Colonic mucosa (tissue), 4 donors: ENCODE data around the gene CCDC186. TPM values are rescaled to one million over a fixed set of nuclear protein-coding genes. Genes with fewer than 3 reads are reported as not detected.

Experiments
- DNase-seq: peaks from one replicate; pipeline ENCODE4 v3.0.0-alpha.2; 2020
- H3K27ac ChIP-seq: fragments of 200-600 bp; one replicate; pipeline ENCODE4 v1.8.0; 2021
- H3K27me3 ChIP-seq: fragments of 200-600 bp; one replicate; pipeline ENCODE4 v1.8.0; 2021
- H3K36me3 ChIP-seq: fragments of 200-600 bp; one replicate; pipeline ENCODE4 v1.8.0; 2021
- H3K4me1 ChIP-seq: fragments of 200-600 bp; one replicate; pipeline ENCODE4 v1.8.0; 2021; ENCODE audit warnings: mild to moderate bottlenecking
- H3K4me3 ChIP-seq: fragments of 200-600 bp; one replicate; pipeline ENCODE4 v1.8.0; 2021
- H3K9ac ChIP-seq, 2 donors: one replicate each; pipeline ENCODE4 v1.7.0; 2013; ENCODE audit warnings: control low read depth in 2 of 2, low read depth in 2 of 2, low read length in 2 of 2
- H3K9me3 ChIP-seq: fragments of 200-600 bp; one replicate; pipeline ENCODE4 v1.8.0; 2021
- intact Hi-C: fragments of 100-400 bp; cut with DNase I; formaldehyde crosslinking; loops from one replicate; pipeline ENCODE4 v1.14.1; 2022
- total RNA-seq, 2 donors: library from RNA; stranded (reverse); fragmentation: NEBNext Ultra II Directional in 1 of 2; extraction: Animal tissue kit (Norgen Biotek cat#: 25700) in 1 of 2; gene quantifications; one replicate each; pipeline ENCODE4 v1.2.1, GENCODE V29; 2021
- TF ChIP-seq, protein P1 (sequence below): fragments of 200-600 bp; IDR thresholded peaks from one replicate; pipeline ENCODE4 v1.8.0; 2022; ENCODE audit warnings: antibody characterized with exemption, mild to moderate bottlenecking
- donor health status: healthy.
- donor health status: DM: no; HTN: no; CAD: no.
- donor health status: DM: no; HTN: no; CAD: no.

CCDC186 gene
- total RNA-seq, 2 donors from 2014 or later: 31.2 to 53.1 TPM

DNA sequence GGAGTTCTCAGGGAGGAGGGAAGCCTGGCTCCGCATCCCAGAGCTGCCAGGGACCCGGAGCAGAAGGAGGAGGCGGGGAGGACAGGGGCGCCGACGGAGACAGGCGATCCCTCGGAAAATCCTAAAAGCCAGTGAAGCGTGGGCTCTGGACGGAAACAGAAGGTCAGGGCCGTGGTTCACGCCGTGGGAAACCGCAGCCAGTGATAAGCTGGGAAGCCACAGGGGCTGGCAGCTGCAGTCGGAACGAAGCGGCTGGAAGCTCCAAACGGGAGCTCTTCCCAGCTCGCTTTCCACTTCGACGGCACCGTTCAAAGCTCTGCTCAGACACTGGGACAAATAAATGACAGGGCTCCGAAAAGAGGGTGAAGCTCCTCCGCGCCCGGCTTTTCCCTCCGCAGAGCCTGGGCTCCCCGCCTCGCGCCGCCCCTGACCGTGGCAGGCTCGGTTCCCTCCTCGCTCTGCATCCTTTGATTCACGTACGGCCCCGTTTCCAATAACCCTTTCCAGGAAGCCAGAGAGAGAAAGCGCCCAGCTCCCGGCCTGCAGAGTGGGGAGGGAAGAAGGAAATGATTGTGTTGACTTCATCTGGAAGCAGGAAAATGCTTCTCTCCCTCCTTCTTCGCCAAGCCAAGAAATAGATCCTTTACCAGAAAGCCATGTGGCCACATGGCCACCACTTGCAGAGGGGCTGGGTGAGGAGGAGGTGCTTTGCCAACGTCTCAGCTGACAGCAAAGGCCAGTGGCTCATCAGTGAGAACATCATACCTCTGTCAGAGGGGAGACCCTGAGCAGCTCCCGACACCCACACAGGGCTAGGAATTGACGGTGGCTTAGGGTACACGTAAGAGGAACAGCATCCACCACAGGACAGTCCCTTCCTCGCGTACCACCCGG, 72.9 kb downstream of the CCDC186 start:
- no peaks in the 10 kb centered on the region for H3K4me1 ChIP-seq
- DNase-seq: peak; percentile 42
- intact Hi-C loops: loop anchor here (10.0 kb wide), 1 partner anchor 196 kb away; no protein-coding TSS in a partner anchor
- TF ChIP-seq, protein P1, sequence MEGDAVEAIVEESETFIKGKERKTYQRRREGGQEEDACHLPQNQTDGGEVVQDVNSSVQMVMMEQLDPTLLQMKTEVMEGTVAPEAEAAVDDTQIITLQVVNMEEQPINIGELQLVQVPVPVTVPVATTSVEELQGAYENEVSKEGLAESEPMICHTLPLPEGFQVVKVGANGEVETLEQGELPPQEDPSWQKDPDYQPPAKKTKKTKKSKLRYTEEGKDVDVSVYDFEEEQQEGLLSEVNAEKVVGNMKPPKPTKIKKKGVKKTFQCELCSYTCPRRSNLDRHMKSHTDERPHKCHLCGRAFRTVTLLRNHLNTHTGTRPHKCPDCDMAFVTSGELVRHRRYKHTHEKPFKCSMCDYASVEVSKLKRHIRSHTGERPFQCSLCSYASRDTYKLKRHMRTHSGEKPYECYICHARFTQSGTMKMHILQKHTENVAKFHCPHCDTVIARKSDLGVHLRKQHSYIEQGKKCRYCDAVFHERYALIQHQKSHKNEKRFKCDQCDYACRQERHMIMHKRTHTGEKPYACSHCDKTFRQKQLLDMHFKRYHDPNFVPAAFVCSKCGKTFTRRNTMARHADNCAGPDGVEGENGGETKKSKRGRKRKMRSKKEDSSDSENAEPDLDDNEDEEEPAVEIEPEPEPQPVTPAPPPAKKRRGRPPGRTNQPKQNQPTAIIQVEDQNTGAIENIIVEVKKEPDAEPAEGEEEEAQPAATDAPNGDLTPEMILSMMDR: no peak
- no peaks in the 10 kb centered on the region for H3K36me3 ChIP-seq
- H3K4me3 ChIP-seq: peak overlapping the region; percentile 26
- no peaks in the 10 kb centered on the region for H3K9me3 ChIP-seq
- H3K27me3 ChIP-seq: no peaks in the 10 kb centered on the region
- peak overlapping the region; percentile 29 to 38 for H3K9ac ChIP-seq
- no peak overlapping the region for H3K27ac ChIP-seq

DNA sequence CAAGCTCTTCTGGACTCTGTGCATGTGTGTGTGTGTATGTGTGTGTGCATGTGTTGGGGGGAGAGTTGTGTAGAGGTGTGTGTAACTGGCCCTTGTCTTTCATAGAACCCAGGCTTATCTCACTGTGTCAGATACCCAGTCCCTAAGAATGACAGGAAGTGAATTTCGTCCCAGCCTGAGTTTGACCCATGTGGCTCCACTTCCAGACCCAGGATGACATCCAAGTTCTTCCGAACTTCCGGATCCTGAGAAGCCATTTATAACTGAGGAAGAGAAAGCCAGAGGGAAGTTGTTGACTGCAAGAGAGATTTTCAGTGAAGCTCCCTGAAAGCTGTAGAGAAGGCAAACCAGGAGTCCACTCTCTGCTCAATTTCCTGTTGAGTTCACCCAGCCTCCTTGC, 77.1 kb downstream of the CCDC186 start:
- no peak for DNase-seq
- TF ChIP-seq, protein P1: no peak
- Histone ChIP-seq H3K27ac (no peak overlapping the region), H3K27me3 (no peaks in the 10 kb centered on the region), H3K36me3 (no peaks in the 10 kb centered on the region), H3K9ac (no peak overlapping the region), H3K9me3 (no peaks in the 10 kb centered on the region), H3K4me3 (no peak overlapping the region), H3K4me1 (no peaks in the 10 kb centered on the region)
- intact Hi-C loops: no loop called here

DNA sequence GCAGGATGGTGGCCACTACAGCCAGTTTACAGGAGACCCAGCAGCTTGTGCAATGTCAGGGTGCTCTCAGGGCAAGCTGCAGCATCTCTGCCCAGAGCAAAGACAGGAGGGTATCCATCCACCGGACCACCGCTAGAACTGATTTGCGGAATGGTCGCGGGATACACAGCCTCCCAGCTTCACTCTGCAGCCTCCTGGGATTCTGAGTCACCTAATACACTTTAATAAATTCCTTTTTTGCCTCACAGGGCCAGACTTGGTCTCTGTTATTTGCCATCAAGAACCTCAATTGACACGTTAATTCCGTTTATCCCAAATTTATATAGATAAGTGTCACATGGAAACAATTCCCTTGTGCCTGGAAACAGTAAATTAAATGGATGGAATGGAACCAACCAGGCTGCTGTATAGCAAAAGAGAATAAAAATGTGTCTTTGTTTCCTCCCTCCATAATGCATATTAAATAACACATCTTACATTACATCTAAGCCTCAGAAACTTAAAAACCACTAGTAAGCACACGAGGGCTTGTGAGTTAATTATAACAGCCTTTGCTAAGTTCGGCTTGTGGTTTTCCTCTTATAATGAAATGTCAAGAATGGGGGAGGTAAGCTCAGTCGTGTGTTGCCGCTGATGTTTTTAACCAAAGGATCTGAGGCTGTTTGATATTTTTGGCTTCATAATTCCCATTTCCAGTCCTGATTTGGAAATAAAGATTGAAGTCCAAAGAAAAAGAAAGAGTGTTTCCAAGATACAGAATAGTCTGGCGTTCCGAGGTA, 78.3 kb downstream of the CCDC186 start:
- Histone ChIP-seq H3K4me3 (no peak overlapping the region), H3K27ac (no peak overlapping the region), H3K4me1 (no peaks in the 10 kb centered on the region), H3K9ac (no peak overlapping the region), H3K9me3 (no peaks in the 10 kb centered on the region), H3K36me3 (no peaks in the 10 kb centered on the region), H3K27me3 (no peaks in the 10 kb centered on the region)
- TF ChIP-seq, protein P1: no peak
- DNase-seq: no peak
- intact Hi-C loops: no loop called here

DNA sequence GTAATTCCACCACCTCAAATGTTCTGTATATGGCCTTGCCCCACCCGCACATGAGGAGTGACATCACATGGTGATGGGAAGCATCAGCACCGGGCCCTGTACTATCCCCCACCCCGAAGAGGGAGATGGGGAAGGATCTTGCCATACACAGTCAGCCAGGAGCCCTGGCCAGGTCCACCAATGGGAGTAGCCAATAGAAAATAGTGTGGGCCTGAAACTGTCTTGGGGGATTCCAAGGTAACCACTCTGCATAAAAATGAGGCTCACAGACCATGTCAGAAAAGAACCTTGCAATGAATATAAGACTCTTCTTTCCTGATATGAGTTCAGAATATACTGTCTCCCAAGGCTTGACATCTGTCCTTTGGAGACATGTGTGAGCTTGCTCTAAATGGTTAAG, 79.2 kb downstream of the CCDC186 start:
- DNase-seq: no peak
- no peak overlapping the region for H3K9ac ChIP-seq
- H3K36me3 ChIP-seq: no peaks in the 10 kb centered on the region
- H3K9me3 ChIP-seq: no peaks in the 10 kb centered on the region
- intact Hi-C loops: no loop called here
- no peak overlapping the region for H3K27ac ChIP-seq
- TF ChIP-seq, protein P1: no peak
- H3K4me1 ChIP-seq: no peaks in the 10 kb centered on the region
- H3K27me3 ChIP-seq: no peaks in the 10 kb centered on the region
- no peak overlapping the region for H3K4me3 ChIP-seq

DNA sequence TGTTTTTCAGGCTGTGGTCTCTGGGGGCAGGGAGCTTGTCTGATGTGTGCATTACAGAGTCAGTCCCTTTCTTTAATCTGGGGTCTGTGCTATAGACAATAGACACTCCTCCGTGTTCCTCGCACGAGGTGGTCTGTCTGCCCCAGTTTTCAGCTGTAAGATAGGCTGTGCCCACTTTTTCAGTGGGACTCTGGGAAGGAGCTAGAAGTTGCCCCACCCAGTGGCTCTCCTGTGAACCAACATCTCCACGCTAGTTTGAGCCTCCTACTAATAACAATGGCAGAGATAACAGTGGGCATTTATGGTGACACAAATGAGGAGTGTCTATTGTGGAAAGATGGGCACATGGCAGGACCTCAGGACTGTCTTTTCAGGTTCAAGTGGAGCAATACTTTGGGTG, 86.3 kb downstream of the CCDC186 start:
- TF ChIP-seq, protein P1: no peak
- no peak overlapping the region for H3K4me3 ChIP-seq
- no peak overlapping the region for H3K9ac ChIP-seq
- no peak overlapping the region for H3K27ac ChIP-seq
- H3K4me1 ChIP-seq: no peaks in the 10 kb centered on the region
- no peak for DNase-seq
- intact Hi-C loops: no loop called here
- H3K9me3 ChIP-seq: no peaks in the 10 kb centered on the region
- no peaks in the 10 kb centered on the region for H3K36me3 ChIP-seq
- no peaks in the 10 kb centered on the region for H3K27me3 ChIP-seq
